Skeletal muscle satellite cell (primary cell): ENCODE results near the gene NT5C1B.

ENCODE experiments used
- H3K27me3 ChIP-seq: 2 replicates; pipeline ENCODE4 v1.7.0; 2013; ENCODE audit warnings: low read length; ENCODE audit not compliant: control insufficient read depth, insufficient read depth
- H3K36me3 ChIP-seq: 2 replicates; pipeline ENCODE4 v1.7.0; 2013; ENCODE audit warnings: mild to moderate bottlenecking, control low read depth, low read length; ENCODE audit not compliant: insufficient read depth
- H3K4me1 ChIP-seq: 2 replicates; pipeline ENCODE4 v1.7.0; 2013; ENCODE audit warnings: low read length; ENCODE audit not compliant: control insufficient read depth, insufficient read depth
- H3K4me2 ChIP-seq: 2 replicates; pipeline ENCODE4 v1.7.0; 2013; ENCODE audit warnings: mild to moderate bottlenecking, low read length
- H3K4me3 ChIP-seq: 2 replicates; pipeline ENCODE4 v1.7.0; 2013; ENCODE audit warnings: low read length
- H3K9ac ChIP-seq: 2 replicates; pipeline ENCODE4 v1.7.0; 2013; ENCODE audit warnings: mild to moderate bottlenecking, low read depth, low read length, moderate library complexity
- H3K9me3 ChIP-seq: replicated peaks from 2 replicates; pipeline ENCODE4 v1.7.0; 2013; ENCODE audit warnings: mild to moderate bottlenecking, control low read depth, low read length

Gene NT5C1B

DNA sequence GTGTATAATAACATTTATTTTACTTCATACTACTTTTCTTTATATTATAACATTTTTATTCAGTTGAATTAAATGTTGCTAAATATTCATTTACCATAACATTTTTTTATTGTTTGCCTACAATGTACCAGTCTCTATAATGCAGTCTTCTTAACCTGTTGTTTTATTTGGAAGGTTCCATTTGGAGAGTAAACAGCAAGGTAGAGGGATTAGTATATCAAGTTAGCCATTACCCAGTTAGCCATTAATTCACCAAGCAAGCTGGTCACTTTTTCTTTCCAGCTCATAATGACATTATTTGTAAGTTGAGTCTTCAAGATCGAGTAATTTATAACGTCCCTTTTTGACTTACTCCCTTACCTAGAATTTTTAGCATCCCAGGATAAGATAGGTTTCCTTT lies 29.7 kb upstream of the NT5C1B start:
- Histone ChIP-seq H3K9ac (no peak overlapping the region), H3K4me3 (no peak overlapping the region), H3K4me1 (peaks cover 10% of the 10 kb centered on the region), H3K9me3 (no peaks in the 10 kb centered on the region), H3K4me2 (no peak overlapping the region), H3K27me3 (no peaks in the 10 kb centered on the region), H3K36me3 (no peaks in the 10 kb centered on the region)

DNA sequence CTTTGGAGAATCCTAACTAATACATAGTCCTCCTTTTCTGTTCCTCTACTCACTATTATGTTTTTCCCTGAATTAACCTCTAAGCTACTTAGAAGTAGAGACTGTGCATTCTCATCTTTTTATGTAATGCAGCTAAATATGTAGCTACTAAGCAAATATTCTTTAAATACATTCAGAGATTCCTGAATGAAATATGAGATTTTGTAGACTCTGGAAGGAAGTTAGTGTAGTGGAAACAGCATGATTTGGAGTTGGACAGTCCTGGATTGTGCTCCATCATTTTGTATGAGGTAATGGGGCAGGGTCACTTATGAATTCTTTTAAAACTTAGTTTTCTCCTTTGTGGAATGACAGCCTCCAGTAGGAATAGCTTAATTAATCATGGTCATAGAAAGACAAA lies 24.7 kb upstream of the NT5C1B start:
- peaks cover 6% of the 10 kb centered on the region for H3K4me1 ChIP-seq
- H3K36me3 ChIP-seq = no peaks in the 10 kb centered on the region
- H3K9me3 ChIP-seq = no peaks in the 10 kb centered on the region
- H3K4me2 ChIP-seq = no peak overlapping the region
- H3K27me3 ChIP-seq = no peaks in the 10 kb centered on the region
- no peak overlapping the region for H3K4me3 ChIP-seq
- no peak overlapping the region for H3K9ac ChIP-seq

DNA sequence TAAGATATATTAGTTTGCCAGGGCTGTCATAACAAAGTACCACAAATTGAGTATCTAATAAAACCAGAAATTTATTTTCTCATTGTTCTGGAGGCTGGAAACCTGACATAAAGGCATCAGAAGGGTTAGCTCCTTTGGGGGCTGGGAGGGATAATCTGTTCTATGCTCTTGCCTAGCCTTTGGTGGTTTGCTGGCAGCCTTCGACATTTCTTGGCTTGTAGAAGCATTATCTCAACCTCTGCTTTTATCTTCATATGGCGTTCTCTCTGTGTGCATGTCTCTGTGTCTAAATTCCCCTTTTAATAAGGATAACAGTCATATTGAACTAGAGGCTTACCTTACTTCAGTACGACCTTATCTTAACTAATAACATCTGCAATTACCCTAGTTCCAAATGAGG lies 22.8 kb upstream of the NT5C1B start:
- no peaks in the 10 kb centered on the region for H3K36me3 ChIP-seq
- no peaks in the 10 kb centered on the region for H3K27me3 ChIP-seq
- H3K4me2 ChIP-seq = no peak overlapping the region
- no peaks in the 10 kb centered on the region for H3K9me3 ChIP-seq
- no peak overlapping the region for H3K4me3 ChIP-seq
- H3K4me1 ChIP-seq = peaks cover 6% of the 10 kb centered on the region
- H3K9ac ChIP-seq = no peak overlapping the region

DNA sequence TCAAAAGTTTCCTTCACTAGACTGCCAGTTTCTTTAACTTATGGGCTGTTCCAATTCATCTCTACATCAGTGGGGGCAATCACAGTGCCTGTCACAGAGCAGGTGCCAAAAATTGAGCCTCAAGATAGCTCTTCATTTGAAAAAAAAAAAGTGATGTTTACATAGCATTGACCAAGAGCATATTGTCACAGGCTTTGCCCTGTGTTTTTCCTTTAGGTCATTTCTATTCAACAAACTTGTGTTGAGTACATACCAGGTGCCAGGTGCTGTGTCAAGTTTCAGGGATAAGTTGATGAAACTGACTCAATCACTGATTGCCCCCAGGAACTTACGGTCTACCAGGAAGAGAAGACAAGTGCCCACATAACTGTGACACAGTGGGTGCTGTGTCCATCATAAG lies 22.2 kb upstream of the NT5C1B start:
- Histone ChIP-seq H3K9me3 (no peaks in the 10 kb centered on the region), H3K27me3 (no peaks in the 10 kb centered on the region), H3K36me3 (no peaks in the 10 kb centered on the region), H3K4me3 (no peak overlapping the region), H3K4me2 (no peak overlapping the region), H3K9ac (no peak overlapping the region), H3K4me1 (peaks cover 6% of the 10 kb centered on the region)

DNA sequence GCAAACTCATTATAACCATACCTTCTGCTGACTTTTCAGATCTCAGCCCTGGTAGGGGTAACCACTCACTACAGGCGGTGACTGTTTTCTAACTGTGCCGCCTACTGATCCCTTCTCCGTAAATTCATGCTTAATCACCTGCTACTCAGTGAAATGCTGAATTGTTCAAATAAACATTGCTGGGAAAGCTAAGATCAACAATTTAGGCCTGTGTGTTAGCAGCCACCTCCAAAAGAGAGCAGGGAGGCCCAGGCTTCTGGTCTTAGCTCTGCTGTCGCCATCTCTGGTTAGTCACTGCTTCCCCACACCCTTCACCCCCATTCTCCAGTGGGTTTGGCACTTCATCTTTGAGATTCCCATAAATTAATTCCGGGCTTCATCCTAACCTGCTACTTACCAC lies 21.8 kb upstream of the NT5C1B start:
- Histone ChIP-seq H3K9me3 (no peaks in the 10 kb centered on the region), H3K27me3 (no peaks in the 10 kb centered on the region), H3K4me1 (peaks cover 6% of the 10 kb centered on the region)

DNA sequence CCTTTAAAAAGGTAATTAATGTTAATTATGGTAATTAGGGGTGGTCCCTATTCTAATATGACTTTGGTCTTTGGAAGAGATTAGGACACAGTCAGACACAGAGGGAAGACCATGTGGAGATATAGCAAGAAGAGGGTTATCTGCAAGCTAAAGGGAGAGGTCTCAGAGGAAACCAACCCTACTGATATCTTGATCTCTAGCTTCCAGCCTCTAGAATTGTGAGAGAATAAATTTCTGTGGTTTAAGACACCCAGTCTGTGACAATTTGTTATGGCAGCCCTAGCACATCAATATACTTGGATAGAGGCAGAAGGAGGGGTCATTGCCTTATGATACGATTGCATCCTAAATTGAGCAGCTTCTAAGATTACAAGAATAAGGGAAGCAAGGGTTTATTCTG lies 21.3 kb upstream of the NT5C1B start:
- H3K9me3 ChIP-seq = no peaks in the 10 kb centered on the region
- no peak overlapping the region for H3K4me3 ChIP-seq
- no peaks in the 10 kb centered on the region for H3K36me3 ChIP-seq
- peaks cover 6% of the 10 kb centered on the region for H3K4me1 ChIP-seq
- H3K27me3 ChIP-seq = no peaks in the 10 kb centered on the region
- no peak overlapping the region for H3K9ac ChIP-seq
- H3K4me2 ChIP-seq = no peak overlapping the region

More for the DNA sequence above, 21.8 kb upstream of the NT5C1B start:
- no peaks in the 10 kb centered on the region for H3K36me3 ChIP-seq
- H3K4me3 ChIP-seq = no peak overlapping the region
- H3K9ac ChIP-seq = no peak overlapping the region
- no peak overlapping the region for H3K4me2 ChIP-seq

DNA sequence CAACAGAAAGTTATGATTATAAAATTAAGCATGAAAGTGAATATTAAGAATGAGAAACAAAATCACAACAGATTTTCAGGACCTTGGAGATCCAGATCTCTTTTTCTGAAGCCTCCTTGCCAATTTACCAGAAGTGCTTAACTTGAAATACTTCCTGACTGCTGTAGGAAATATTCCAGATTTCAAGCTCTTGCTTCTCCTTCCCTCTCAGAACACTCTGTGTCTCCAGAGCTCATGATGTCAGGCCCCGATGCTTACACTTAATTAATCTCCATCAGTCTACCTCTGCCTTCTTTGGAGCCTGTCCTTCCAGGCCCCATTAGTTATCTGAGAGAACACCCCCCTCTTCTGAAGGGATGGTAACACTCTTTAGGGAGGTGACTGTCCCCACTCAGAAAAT lies 20.7 kb upstream of the NT5C1B start:
- H3K9ac ChIP-seq = no peak overlapping the region
- no peaks in the 10 kb centered on the region for H3K9me3 ChIP-seq
- H3K4me2 ChIP-seq = no peak overlapping the region
- H3K4me1 ChIP-seq = peaks cover 6% of the 10 kb centered on the region
- no peaks in the 10 kb centered on the region for H3K27me3 ChIP-seq
- no peaks in the 10 kb centered on the region for H3K36me3 ChIP-seq
- no peak overlapping the region for H3K4me3 ChIP-seq

DNA sequence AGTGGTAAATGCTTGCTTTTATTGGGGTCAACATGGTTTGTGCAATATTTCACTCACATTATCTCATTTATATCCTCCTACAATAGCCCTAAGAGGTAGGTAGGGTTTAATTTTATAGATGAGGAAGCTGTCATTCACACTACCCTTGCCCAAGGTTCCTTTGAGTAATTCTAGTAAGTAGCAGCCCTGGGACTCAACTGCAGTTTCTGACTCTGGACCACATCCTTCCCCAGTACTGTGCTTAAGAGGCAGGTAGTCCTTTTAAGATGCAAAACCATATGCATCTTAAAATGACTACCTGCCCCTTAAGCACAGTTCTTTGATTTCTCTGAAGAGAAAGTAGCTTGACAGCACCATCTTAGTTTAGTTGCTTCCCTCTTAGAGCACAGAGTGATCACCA lies 15.7 kb upstream of the NT5C1B start:
- Histone ChIP-seq H3K4me1 (peaks cover under 1% of the 10 kb centered on the region), H3K4me2 (no peak overlapping the region), H3K27me3 (no peaks in the 10 kb centered on the region), H3K9ac (no peak overlapping the region), H3K36me3 (no peaks in the 10 kb centered on the region), H3K4me3 (no peak overlapping the region), H3K9me3 (no peaks in the 10 kb centered on the region)

DNA sequence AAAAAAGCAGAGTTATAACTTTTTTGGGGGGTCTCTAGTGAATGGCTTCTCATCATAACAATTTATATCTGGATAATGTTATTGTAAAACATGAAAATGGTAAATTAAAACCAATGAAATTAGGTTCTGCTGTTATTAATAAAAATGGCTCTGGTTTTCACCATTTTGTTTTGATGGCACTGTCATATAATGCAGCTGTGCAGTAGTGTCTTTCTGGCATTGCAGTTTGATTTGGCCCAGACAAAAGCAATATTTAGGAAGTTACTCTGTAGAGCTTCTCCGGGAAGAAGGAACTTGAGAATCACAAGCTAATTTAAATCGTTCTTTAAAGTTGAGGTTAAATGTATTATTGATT lies 15.1 kb upstream of the NT5C1B start:
- Histone ChIP-seq H3K4me3 (no peak overlapping the region), H3K4me1 (peaks cover 7% of the 10 kb centered on the region), H3K36me3 (no peaks in the 10 kb centered on the region), H3K9me3 (no peaks in the 10 kb centered on the region), H3K4me2 (no peak overlapping the region), H3K27me3 (no peaks in the 10 kb centered on the region), H3K9ac (no peak overlapping the region)

DNA sequence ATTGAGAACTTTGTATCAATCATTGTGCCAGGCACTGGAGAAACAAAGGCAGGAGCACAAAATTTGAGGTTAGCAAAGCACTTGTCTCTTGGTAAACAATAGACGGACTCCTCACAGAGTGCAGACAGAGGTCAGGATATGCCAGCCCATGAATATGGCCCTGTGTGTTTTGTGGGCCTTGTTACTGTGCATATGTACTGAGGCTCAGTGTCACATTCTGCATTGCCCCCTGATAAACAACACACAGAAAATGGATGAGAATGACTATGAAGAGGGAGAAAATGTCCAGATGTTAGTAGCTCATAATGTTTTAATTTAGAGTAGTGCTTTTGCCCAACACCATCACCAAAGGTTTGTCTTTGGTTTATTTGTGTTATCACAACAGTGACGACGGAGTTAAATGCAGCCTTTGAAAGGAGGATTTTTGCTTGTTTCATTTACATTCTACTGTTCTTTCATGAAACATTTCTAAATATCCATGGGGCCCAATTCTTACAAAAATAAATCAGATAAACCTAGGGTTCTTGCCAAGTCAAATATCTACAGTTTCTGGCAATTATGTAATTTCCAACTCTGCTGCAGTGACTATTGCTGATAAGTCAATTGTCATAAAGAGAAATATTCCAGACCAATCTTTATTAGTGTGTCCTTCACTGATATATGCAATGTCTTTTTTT lies 14.6 kb upstream of the NT5C1B start:
- Histone ChIP-seq H3K27me3 (no peaks in the 10 kb centered on the region), H3K9me3 (no peaks in the 10 kb centered on the region), H3K4me1 (peaks cover 12% of the 10 kb centered on the region), H3K9ac (no peak overlapping the region), H3K4me2 (no peak overlapping the region), H3K4me3 (no peak overlapping the region), H3K36me3 (no peaks in the 10 kb centered on the region)

DNA sequence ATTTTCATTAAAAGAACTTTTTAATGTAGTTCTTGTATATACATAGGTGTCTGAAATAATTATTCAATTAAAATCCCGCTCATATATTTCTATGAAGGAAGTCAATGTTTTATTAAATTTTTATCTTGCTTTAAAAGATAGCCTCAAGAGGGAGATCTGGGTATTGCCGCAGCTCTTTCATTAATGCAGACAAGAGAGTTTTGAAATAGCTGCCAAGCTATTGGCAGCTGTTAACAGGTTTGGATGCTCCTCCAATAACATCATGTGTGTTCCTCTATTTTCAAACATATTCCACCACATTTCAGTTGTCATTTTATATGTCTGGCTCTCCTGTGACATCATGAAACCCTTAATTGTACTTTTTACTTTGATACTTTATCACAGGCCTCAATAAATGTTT lies 12.9 kb upstream of the NT5C1B start:
- no peaks in the 10 kb centered on the region for H3K27me3 ChIP-seq
- H3K4me2 ChIP-seq = no peak overlapping the region
- H3K4me1 ChIP-seq = peaks cover 17% of the 10 kb centered on the region
- no peaks in the 10 kb centered on the region for H3K9me3 ChIP-seq
- no peak overlapping the region for H3K9ac ChIP-seq
- H3K36me3 ChIP-seq = no peaks in the 10 kb centered on the region
- no peak overlapping the region for H3K4me3 ChIP-seq

DNA sequence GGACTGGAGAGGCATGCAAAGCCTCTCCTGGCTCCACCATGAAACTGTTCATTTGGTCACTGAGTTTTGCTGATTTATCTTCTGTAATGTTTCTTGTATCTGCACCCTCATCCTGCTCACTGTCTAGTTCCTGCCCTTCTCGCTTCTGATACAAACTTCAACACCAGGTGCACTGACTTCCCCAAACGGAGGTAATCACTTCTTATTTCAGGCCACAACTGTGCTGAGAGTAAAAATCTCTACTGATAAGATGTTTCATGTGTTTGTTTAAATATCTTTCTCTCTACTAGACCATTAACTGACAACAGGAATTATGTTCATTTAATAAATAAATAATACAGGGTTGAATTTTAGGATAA lies 10.9 kb upstream of the NT5C1B start:
- Histone ChIP-seq H3K9ac (no peak overlapping the region), H3K4me1 (peaks cover 17% of the 10 kb centered on the region), H3K27me3 (no peaks in the 10 kb centered on the region), H3K4me3 (no peak overlapping the region), H3K4me2 (no peak overlapping the region), H3K36me3 (no peaks in the 10 kb centered on the region), H3K9me3 (no peaks in the 10 kb centered on the region)
